CD1c-positive myeloid dendritic cell (primary cell): ENCODE results near the gene REEP2.
"Not testable (repeated sequence)": the region's sequence is repeated elsewhere in the genome, so short reads cannot be mapped to it uniquely, and the experiment has no call there.

ENCODE experiments used
- DNase-seq: peaks from one replicate; pipeline ENCODE4 v3.0.0-alpha.2; 2016; ENCODE audit errors: extremely low spot score

The REEP2 gene

GRCh38 chr5:138438724-138439476 is at the start of gene REEP2:
REEP2 (plus strand) TSS chr5:138439057; CDS start chr5:138439209, 152 bp downstream.
- DNase-seq, result peak; percentile 83

GRCh38 chr5:138389332-138389731 is 49.5 kb upstream of the REEP2 start:
- DNase-seq, result no peak

- not testable (repeated sequence) for DNase-seq
Measured at GRCh38 chr5:138389911-138390310, 48.9 kb upstream of the REEP2 start.

GRCh38 chr5:138391859-138392386 is 46.9 kb upstream of the REEP2 start:
- no peak for DNase-seq

- DNase-seq, result no peak
Measured at GRCh38 chr5:138402640-138403039, 36.2 kb upstream of the REEP2 start.

- DNase-seq, result no peak
Measured at GRCh38 chr5:138408023-138408422, 30.8 kb upstream of the REEP2 start.

GRCh38 chr5:138410996-138411640 is 27.7 kb upstream of the REEP2 start:
- peak; percentile 15 for DNase-seq

GRCh38 chr5:138418444-138418843 is 20.4 kb upstream of the REEP2 start:
- DNase-seq, result no peak

- DNase-seq, result no peak
Measured at GRCh38 chr5:138425079-138425478, 13.8 kb upstream of the REEP2 start.

- DNase-seq, result no peak
Measured at GRCh38 chr5:138435943-138436342, 2.9 kb upstream of the REEP2 start.

- no peak for DNase-seq
Measured at GRCh38 chr5:138438003-138438723, 694 bp upstream of the REEP2 start.

- DNase-seq, result no peak
Measured at GRCh38 chr5:138439477-138440158, 761 bp downstream of the REEP2 start.

- no peak for DNase-seq
Measured at GRCh38 chr5:138440159-138441073, 1.6 kb downstream of the REEP2 start.

GRCh38 chr5:138441221-138441620 is 2.4 kb downstream of the REEP2 start:
- DNase-seq, result no peak

GRCh38 chr5:138444078-138444773 is 5.4 kb downstream of the REEP2 start:
- DNase-seq, result no peak

- no peak for DNase-seq
Measured at GRCh38 chr5:138444774-138445546, 6.1 kb downstream of the REEP2 start.

GRCh38 chr5:138445547-138446271 is 6.9 kb downstream of the REEP2 start:
- DNase-seq, result no peak

- DNase-seq, result no peak
Measured at GRCh38 chr5:138448070-138448469, 9.2 kb downstream of the REEP2 start.
